ENCODE data around the gene MYOM3. TPM values are rescaled to one million over a fixed set of nuclear protein-coding genes. Genes with fewer than 3 reads are reported as not detected.
"Not testable (repeated sequence)": the region's sequence is repeated elsewhere in the genome, so short reads cannot be mapped to it uniquely, and the experiment has no call there.

MYOM3 gene
- total RNA-seq, 1 donor from 2014 or later: not detected

DNA sequence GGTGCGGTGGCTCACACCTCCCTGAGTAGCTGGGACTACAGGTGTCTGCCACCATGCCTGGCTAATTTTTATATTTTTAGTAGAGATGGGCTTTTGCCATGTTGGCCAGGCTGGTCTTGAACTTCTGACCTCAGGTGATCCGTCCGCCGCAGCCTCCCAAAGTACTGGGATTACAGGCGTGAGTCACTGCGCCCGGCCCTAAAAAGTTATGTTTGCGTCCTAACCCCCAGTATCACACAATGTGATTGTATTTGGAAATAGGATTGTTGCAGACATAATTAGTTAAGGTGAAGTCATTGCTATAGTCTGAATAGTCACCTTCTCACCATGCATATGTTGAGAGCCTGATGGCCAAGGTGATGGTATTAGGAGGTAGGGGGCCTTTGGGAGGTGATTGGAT is 99.1 kb downstream of the MYOM3 start:
- DNase-seq (ENCODE audit: low spot score in 2 of 2); FAIRE-seq: not testable (repeated sequence)

GRCh38 chr1:24010650-24011049 is 101.3 kb downstream of the MYOM3 start:
- FAIRE-seq: no peak
- no peak for DNase-seq (ENCODE audit: low spot score in 2 of 2)

GRCh38 chr1:24009406-24009805 is 102.5 kb downstream of the MYOM3 start:
- DNase-seq (ENCODE audit: low spot score in 2 of 2): no peak
- no peak for FAIRE-seq

DNA sequence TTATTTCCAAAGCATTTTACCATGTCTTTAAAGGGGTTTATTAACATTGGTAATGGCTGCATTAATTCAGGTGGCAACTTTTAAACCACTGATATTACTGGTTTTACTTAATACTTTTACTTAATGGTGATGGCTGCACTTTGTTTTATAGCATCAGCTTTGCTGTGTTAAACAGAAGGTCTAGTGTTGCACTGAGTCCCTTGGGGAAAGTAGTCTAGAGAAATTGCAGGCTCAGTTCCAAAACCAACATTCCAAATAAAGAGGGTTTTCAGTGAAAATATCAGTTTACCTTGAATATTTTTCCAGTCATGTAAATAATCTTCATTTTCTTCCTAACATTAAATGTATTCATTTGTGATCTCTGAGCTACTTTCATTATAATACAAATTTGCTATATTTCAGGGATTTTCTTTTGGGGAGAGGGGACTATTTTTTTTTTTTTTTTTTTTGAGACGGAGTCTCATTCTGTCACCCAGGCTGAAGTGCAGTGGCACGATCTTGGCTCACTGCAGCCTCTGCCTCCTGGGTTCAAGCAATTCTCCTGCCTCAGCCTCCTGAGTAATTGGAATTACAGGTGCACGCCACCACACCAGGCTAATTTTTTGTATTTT is 103.3 kb downstream of the MYOM3 start:
- not testable (repeated sequence) for DNase-seq (ENCODE audit: low spot score in 2 of 2); FAIRE-seq

GRCh38 chr1:24007079-24007478 is 104.9 kb downstream of the MYOM3 start:
- no peak for FAIRE-seq
- DNase-seq (ENCODE audit: low spot score in 2 of 2): no peak

Other genes with a start within 250 kb of the MYOM3 start
- gene FUCA1, start 243.8 kb downstream of the MYOM3 start, total RNA-seq: 21.6 TPM
- not detected for gene CNR2, start 198.8 kb downstream of the MYOM3 start, total RNA-seq
- 89.3 TPM for gene PNRC2, start 152.3 kb downstream of the MYOM3 start, total RNA-seq
- 106 TPM for gene SRSF10, start 131.8 kb downstream of the MYOM3 start, total RNA-seq
- gene IL22RA1, start 31.0 kb upstream of the MYOM3 start, total RNA-seq: not detected
- 0.41 TPM for gene IFNLR1, start 75.2 kb upstream of the MYOM3 start, total RNA-seq
- not detected for gene GRHL3, start 207.2 kb upstream of the MYOM3 start, total RNA-seq

All from frontal cortex (tissue), 4 donors.